Cardiac muscle cell (in vitro differentiated cells and primary cell): Measurements from ENCODE around the gene MVK. TPM values are rescaled to one million over a fixed set of nuclear protein-coding genes. Genes with fewer than 3 reads are reported as not detected.

Experiments
- DNase-seq, 2 donors: peaks; one replicate each; pipeline versions ENCODE4 v3.0.0 to v3.0.0-alpha.2; 2010 to 2017; ENCODE audit warnings: low read depth in 1 of 2, low spot score in 1 of 2
- H3K27ac ChIP-seq: fragments of 200-600 bp; sonication (generic); 2 replicates; pipeline ENCODE4 v1.5.1; 2016
- H3K27me3 ChIP-seq: fragments of 200-600 bp; sonication (generic); 2 replicates; pipeline ENCODE4 v1.6.0; 2016; ENCODE audit warnings: control low read depth
- H3K36me3 ChIP-seq: fragments of 200-600 bp; sonication (generic); 2 replicates; pipeline ENCODE4 v1.5.1; 2016; ENCODE audit warnings: control low read depth
- H3K4me1 ChIP-seq: fragments of 200-600 bp; sonication (generic); 2 replicates; pipeline ENCODE4 v1.8.1; 2017; ENCODE audit warnings: low read depth, mild to moderate bottlenecking, mixed run types
- H3K4me3 ChIP-seq: fragments of 200-600 bp; sonication (generic); 2 replicates; pipeline ENCODE4 v1.5.1; 2016; ENCODE audit warnings: mild to moderate bottlenecking
- H3K9me3 ChIP-seq: fragments of 200-600 bp; sonication (generic); 2 replicates; pipeline ENCODE4 v1.5.1; 2017; ENCODE audit warnings: low read depth, mild to moderate bottlenecking, control low read depth
- CTCF ChIP-seq: IDR thresholded peaks from 2 replicates; pipeline ENCODE4 v1.5.1; 2012; ENCODE audit warnings: low read depth, mild to moderate bottlenecking, low read length
- polyA plus RNA-seq: library from polyadenylated mRNA; unstranded; fragments of >200 nt; fragmentation: Nextera tagmentation; extraction: Ambion mirVana; gene quantifications from 2 replicates; pipeline ENCODE4 v1.2.1, GENCODE V29; 2016
- total RNA-seq: library from RNA; depleted of rRNA; stranded (reverse); fragments of >200 nt; gene quantifications from 2 replicates; pipeline ENCODE4 v1.2.3, GENCODE V29; 2016

MVK gene
- total and polyA plus RNA-seq, 2 experiments from 2014 or later: 29.0 to 56.1 TPM

DNA sequence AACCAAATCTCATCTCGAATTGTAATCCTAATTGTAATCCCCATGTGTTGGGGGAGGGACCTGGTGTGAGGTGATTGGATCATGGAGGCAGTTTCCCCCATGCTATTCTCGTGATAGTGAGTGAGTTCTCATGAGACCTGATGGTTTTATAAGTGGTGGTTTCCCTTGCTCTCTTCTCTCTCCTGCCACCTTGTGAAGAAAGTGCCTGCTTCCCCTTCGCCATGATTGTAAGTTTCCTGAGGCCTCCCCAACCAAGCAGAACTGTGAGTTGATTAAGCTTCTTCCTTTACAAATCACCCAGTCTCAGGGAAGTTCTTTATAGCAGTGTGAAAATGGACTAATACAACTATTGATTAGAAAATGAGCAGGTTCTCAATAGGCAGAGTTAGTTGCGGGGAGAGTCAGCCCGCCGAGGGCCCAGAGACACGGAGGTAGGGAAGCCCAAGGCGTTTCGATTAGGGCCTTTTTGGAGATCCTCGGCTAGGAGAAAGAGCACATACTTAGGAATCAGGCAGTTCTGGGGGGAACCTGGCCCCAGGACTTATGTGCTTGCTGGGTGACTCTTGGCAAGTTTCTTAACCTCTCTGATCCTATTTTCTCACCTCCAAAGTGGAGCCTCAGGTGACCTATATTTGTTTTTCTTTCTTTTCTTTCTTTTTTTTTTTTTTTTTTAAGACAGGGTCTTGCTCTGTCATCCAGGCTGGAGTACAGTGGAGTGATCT, 65.7 kb downstream of the MVK start:
- Histone ChIP-seq H3K27me3 (no peaks in the 10 kb centered on the region), H3K4me1 (no peaks in the 10 kb centered on the region), H3K27ac (no peak overlapping the region), H3K4me3 (no peak overlapping the region), H3K36me3 (no peaks in the 10 kb centered on the region), H3K9me3 (no peaks in the 10 kb centered on the region)
- no peak for TF ChIP-seq CTCF
- DNase-seq: no peak

DNA sequence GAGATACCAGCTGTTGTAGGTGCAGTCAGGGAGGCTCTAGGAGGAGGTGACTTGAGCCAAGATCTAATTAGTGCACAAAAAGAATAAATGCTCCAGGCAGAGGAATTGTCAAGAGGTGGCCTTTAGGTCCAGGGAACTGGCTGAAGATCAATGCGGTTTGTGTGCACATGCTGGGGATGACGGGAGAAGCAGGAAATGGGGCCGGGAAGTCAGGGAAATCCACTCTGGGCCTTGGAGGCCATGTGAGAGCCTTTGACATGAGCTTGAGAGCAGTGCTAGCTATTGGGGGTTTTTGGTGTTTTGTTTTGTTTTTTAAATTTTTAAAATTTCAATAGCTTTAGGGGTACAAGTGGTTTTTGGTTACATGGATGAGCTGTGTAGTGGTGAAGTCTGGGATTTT, 67.4 kb downstream of the MVK start:
- H3K4me3 ChIP-seq: no peak overlapping the region
- no peak for TF ChIP-seq CTCF
- H3K27me3 ChIP-seq: no peaks in the 10 kb centered on the region
- H3K36me3 ChIP-seq: no peaks in the 10 kb centered on the region
- no peaks in the 10 kb centered on the region for H3K4me1 ChIP-seq
- DNase-seq: no peak
- H3K27ac ChIP-seq: no peak overlapping the region
- H3K9me3 ChIP-seq: no peaks in the 10 kb centered on the region

- Histone ChIP-seq H3K9me3 (no peaks in the 10 kb centered on the region), H3K27ac (no peak overlapping the region), H3K4me1 (no peaks in the 10 kb centered on the region), H3K36me3 (no peaks in the 10 kb centered on the region), H3K4me3 (no peak overlapping the region), H3K27me3 (no peaks in the 10 kb centered on the region)
- TF ChIP-seq CTCF: no peak
- DNase-seq: no peak
Measured at GRCh38 chr12:109641422-109641821, 67.8 kb downstream of the MVK start.

- Histone ChIP-seq H3K4me3 (no peak overlapping the region), H3K36me3 (no peaks in the 10 kb centered on the region), H3K27me3 (no peaks in the 10 kb centered on the region), H3K4me1 (no peaks in the 10 kb centered on the region), H3K27ac (no peak overlapping the region), H3K9me3 (no peaks in the 10 kb centered on the region)
- TF ChIP-seq CTCF: no peak
- no peak for DNase-seq
Measured at GRCh38 chr12:109642506-109643132, 69.0 kb downstream of the MVK start.

DNA sequence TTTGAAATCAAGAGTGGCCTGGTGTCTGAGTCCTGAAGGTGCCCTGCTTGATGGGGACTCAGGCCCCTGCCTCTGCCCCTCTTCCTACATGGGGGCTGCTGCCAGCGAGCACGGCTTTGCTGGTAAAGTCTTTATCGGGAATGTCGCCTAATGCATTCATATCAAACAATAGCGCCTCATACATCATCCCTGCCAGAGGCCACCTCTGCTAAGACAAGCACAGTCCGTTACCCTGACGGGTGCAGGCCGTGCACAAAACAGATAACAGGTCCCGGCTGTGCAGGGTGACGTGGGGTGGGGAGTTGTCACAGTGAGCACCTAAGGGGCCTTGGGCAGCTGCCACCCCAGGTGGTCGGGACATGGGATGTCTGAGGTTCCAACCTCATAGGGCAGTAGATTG, 71.6 kb downstream of the MVK start:
- no peaks in the 10 kb centered on the region for H3K27me3 ChIP-seq
- H3K9me3 ChIP-seq: no peaks in the 10 kb centered on the region
- H3K4me1 ChIP-seq: no peaks in the 10 kb centered on the region
- no peak for DNase-seq
- H3K4me3 ChIP-seq: no peak overlapping the region
- no peak for TF ChIP-seq CTCF
- H3K36me3 ChIP-seq: no peaks in the 10 kb centered on the region
- no peak overlapping the region for H3K27ac ChIP-seq
